Coronary artery (tissue), 2 donors: ENCODE measurements around the gene APOL2.
A peak's percentile ranks its signal among the peaks of the same experiment; 100 is the strongest.

Source experiments
- DNase-seq: peaks from one replicate; pipeline ENCODE4 v3.0.0-alpha.2; 2017; ENCODE audit warnings: low spot score
- H3K27ac ChIP-seq, 2 donors: fragments of 200-600 bp; sonication (generic); one replicate each; pipeline ENCODE4 v1.5.1; 2016 to 2019
- H3K4me3 ChIP-seq: fragments of 200-600 bp; sonication (generic); 2 replicates; pipeline ENCODE4 v1.5.1; 2016; ENCODE audit warnings: mild to moderate bottlenecking, moderate library complexity
- CTCF ChIP-seq: fragments of 200-600 bp; sonication (generic); IDR thresholded peaks from one replicate; pipeline ENCODE4 v1.5.1; 2019; ENCODE audit warnings: antibody characterized with exemption

The APOL2 gene

DNA sequence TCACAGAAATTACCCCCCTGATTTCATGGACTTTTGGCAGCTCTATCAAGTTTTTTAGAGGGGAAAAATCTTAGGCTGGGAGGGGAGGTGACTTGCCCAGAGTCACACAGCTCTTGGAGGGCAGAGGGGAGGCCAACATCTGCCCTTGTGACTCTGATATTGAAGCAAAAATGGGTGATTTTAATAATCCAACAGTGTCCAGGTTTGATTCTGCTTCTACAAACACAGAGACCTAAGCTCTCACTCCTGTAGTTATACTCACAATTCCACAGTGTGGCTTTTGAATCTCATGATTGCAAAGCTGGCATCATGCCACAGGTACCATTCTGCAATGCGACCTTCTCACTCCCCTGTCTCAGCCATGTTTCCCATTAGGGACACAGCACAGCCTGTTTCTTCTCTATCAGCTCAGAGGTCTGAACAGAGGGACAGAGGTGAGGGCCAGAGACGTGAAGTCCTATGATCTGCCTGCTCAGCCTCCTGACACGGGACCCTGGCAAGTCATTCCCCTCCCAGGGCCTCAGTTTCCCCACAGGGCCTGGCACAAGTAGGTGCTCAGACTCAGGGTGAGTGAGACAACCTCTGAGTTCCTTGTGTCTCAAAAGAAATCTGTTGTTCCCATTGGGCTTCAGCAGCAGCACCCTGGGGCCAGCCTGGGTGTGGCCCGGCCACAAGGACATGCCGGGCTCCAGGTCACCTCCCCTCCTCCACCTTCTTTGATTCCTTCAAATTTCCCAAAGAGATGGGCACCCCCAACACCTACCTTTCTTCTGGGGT is 766 bp downstream of the APOL2 start:
- Histone ChIP-seq H3K27ac (peak overlapping the region; percentile 83 to 97), H3K4me3 (peak overlapping the region; percentile 88)
- DNase-seq = peak; percentile 72
- TF ChIP-seq CTCF = no peak

- Histone ChIP-seq H3K27ac (peak overlapping the region; percentile 83 to 97), H3K4me3 (peak overlapping the region; percentile 88)
- TF ChIP-seq CTCF = no peak
- peak; percentile 73 for DNase-seq
Measured at GRCh38 chr22:36237462-36238372, 1.6 kb downstream of the APOL2 start.

GRCh38 chr22:36236388-36237319 is 2.7 kb downstream of the APOL2 start:
- peak; percentile 73 for DNase-seq
- peak overlapping the region in 1 of 2 donors; percentile 97 for H3K27ac ChIP-seq
- TF ChIP-seq CTCF = no peak
- peak overlapping the region; percentile 88 for H3K4me3 ChIP-seq

GRCh38 chr22:36235585-36235984 is 3.7 kb downstream of the APOL2 start:
- no peak for TF ChIP-seq CTCF
- Histone ChIP-seq H3K27ac (no peak overlapping the region), H3K4me3 (no peak overlapping the region)
- no peak for DNase-seq

GRCh38 chr22:36234919-36235318 is 4.4 kb downstream of the APOL2 start:
- H3K27ac ChIP-seq = no peak overlapping the region
- peak; percentile 66 for DNase-seq
- no peak for TF ChIP-seq CTCF
- peak overlapping the region; percentile 27 for H3K4me3 ChIP-seq

- no peak overlapping the region for H3K27ac ChIP-seq
- peak overlapping the region; percentile 27 for H3K4me3 ChIP-seq
- DNase-seq = no peak
- TF ChIP-seq CTCF = no peak
Measured at GRCh38 chr22:36234213-36234612, 5.1 kb downstream of the APOL2 start.
